NCI-H2196 treated with DMSO at 0.1 percent for 48 hours (cell line): ENCODE results near the gene RAPSN.

Experiments used
- DNase-seq: peaks from one replicate; lab custom pipeline; 2025; ENCODE audit not compliant: unreplicated experiment; lab: John Stamatoyannopoulos, UW

The RAPSN gene

GRCh38 chr11:47434011-47434786, 14.7 kb downstream of the RAPSN start:
- DNase-seq = no peak

- no peak for DNase-seq
Observed at GRCh38 chr11:47433157-47433556, 15.8 kb downstream of the RAPSN start.

GRCh38 chr11:47431356-47432083, 17.4 kb downstream of the RAPSN start:
- DNase-seq = no peak

- DNase-seq = no peak
Observed at GRCh38 chr11:47430524-47430923, 18.4 kb downstream of the RAPSN start.

- peak; percentile 97 for DNase-seq
Observed at GRCh38 chr11:47426062-47426956, 22.6 kb downstream of the RAPSN start, which contains the start of gene PSMC3. Gene PSMC3 (minus strand): TSS chr11:47426439. CDS start chr11:47426279, 160 bp downstream.

- no peak for DNase-seq
Observed at GRCh38 chr11:47425611-47426010, 23.3 kb downstream of the RAPSN start.

- no peak for DNase-seq
Observed at GRCh38 chr11:47418454-47419259, 30.3 kb downstream of the RAPSN start.

GRCh38 chr11:47417712-47418111, 31.2 kb downstream of the RAPSN start:
- DNase-seq = no peak

GRCh38 chr11:47415949-47416472, 32.9 kb downstream of the RAPSN start:
- DNase-seq = peak; percentile 71

- no peak for DNase-seq
Observed at GRCh38 chr11:47415091-47415854, 33.7 kb downstream of the RAPSN start.

GRCh38 chr11:47414685-47415070, 34.3 kb downstream of the RAPSN start:
- DNase-seq = no peak

GRCh38 chr11:47413908-47414684, 34.8 kb downstream of the RAPSN start:
- DNase-seq = no peak

GRCh38 chr11:47413351-47413750, 35.6 kb downstream of the RAPSN start:
- no peak for DNase-seq

GRCh38 chr11:47411884-47412746, 36.8 kb downstream of the RAPSN start:
- no peak for DNase-seq

- DNase-seq = no peak
Observed at GRCh38 chr11:47410370-47411264, 38.3 kb downstream of the RAPSN start.

- no peak for DNase-seq
Observed at GRCh38 chr11:47409440-47410369, 39.2 kb downstream of the RAPSN start.
